GM20000 (cell line): ENCODE data around the gene PROX1.

Experiments used
- DNase-seq: peaks from one replicate; pipeline ENCODE4 v3.0.0; 2012; ENCODE audit warnings: low spot score
- CTCF ChIP-seq: IDR thresholded peaks from 2 replicates; pipeline ENCODE4 v1.5.1; 2012; ENCODE audit warnings: mild to moderate bottlenecking, control low read depth; ENCODE audit errors: extremely low read depth, missing control alignments

The PROX1 gene, protein sequence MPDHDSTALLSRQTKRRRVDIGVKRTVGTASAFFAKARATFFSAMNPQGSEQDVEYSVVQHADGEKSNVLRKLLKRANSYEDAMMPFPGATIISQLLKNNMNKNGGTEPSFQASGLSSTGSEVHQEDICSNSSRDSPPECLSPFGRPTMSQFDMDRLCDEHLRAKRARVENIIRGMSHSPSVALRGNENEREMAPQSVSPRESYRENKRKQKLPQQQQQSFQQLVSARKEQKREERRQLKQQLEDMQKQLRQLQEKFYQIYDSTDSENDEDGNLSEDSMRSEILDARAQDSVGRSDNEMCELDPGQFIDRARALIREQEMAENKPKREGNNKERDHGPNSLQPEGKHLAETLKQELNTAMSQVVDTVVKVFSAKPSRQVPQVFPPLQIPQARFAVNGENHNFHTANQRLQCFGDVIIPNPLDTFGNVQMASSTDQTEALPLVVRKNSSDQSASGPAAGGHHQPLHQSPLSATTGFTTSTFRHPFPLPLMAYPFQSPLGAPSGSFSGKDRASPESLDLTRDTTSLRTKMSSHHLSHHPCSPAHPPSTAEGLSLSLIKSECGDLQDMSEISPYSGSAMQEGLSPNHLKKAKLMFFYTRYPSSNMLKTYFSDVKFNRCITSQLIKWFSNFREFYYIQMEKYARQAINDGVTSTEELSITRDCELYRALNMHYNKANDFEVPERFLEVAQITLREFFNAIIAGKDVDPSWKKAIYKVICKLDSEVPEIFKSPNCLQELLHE

GRCh38 chr1:213987927-213988506 is at the start of gene PROX1:
TSS of gene PROX1 (plus strand) at chr1:213987973. CDS start at chr1:213996536, 8,563 bp downstream.
- no peak for TF ChIP-seq CTCF
- DNase-seq: peak; percentile 73

DNA sequence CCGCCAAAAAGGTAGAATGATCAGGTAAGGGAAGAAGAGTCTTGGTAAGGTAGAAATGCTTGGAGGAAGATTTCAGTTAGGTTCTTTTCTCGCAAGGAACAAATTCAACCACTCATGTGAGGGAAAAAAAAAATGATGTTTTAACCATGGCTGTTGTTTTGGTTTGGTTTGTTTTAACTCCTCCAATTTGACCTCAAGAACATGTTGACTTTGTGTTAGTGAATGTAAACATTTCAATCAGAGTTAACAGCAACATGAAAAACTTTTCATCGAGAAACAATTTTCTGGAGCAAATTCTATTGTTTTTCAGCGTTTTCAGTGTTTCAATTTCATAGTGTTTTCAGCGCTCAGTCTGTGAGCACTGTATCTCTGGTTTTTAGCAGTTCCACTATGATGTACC is 49.0 kb upstream of the PROX1 start:
- TF ChIP-seq CTCF: no peak
- no peak for DNase-seq

DNA sequence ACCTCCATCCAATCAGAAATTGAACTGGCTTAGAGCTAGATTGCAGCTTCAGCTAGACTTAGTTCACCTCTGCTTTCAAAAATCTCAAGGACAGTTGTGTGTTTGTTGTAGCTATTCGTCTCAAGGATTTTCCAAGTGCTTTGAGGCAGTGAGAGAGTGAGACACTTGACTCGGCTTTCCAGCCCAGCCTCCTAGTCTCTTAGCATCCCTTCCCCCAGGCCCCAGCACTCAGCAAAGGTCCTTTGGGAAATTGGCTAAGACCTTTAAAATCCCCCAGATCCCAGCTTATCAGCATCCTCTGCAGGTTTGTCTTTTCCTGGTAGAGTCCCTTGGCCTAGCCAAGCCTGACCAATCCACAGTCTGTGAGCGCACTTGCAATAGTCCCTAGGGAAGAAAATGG is 47.9 kb upstream of the PROX1 start:
- DNase-seq: no peak

GRCh38 chr1:213940947-213941346 is 46.8 kb upstream of the PROX1 start:
- no peak for TF ChIP-seq CTCF
- DNase-seq: no peak

More for the DNA sequence above, 47.9 kb upstream of the PROX1 start:
- TF ChIP-seq CTCF: no peak

GRCh38 chr1:213942061-213942460 is 45.7 kb upstream of the PROX1 start:
- no peak for TF ChIP-seq CTCF
- DNase-seq: no peak

DNA sequence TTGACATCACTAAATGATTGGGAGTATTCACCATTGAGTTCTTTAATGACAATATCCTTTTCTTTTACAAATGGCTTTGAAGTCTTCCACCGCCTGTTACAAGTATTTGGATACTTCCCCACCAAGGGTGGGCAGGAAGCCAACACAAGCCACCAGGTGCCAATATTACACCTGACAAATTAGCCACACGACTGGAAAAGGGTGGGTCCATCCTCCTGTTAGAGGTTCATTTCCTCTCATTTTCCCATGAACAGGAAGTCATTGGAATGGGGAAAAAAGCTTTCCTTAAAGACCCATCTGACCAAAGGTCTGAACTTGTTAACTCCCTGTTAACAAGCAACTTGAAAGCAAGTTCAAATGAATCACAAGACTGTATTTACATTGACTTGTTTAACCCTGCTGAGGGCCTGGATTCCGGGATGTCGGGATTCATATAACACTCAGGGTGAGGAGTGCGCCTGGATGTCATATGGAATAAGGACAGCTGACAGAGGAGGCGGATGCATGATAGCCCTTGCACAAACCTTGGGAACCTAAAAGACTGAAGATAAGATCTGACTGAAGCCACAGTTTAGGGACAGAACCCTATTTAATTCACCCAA is 40.5 kb upstream of the PROX1 start:
- DNase-seq: no peak
- TF ChIP-seq CTCF: no peak
